ENCODE data around the gene DNM2. TPM values are rescaled to one million over a fixed set of nuclear protein-coding genes. Genes with fewer than 3 reads are reported as not detected.

DNM2 gene
- total and polyA plus RNA-seq, 2 of the 13 experiments (the other 11 are each of a cell fraction or from before 2014, with no cell fraction given), result 41.7 to 59.8 TPM

DNA sequence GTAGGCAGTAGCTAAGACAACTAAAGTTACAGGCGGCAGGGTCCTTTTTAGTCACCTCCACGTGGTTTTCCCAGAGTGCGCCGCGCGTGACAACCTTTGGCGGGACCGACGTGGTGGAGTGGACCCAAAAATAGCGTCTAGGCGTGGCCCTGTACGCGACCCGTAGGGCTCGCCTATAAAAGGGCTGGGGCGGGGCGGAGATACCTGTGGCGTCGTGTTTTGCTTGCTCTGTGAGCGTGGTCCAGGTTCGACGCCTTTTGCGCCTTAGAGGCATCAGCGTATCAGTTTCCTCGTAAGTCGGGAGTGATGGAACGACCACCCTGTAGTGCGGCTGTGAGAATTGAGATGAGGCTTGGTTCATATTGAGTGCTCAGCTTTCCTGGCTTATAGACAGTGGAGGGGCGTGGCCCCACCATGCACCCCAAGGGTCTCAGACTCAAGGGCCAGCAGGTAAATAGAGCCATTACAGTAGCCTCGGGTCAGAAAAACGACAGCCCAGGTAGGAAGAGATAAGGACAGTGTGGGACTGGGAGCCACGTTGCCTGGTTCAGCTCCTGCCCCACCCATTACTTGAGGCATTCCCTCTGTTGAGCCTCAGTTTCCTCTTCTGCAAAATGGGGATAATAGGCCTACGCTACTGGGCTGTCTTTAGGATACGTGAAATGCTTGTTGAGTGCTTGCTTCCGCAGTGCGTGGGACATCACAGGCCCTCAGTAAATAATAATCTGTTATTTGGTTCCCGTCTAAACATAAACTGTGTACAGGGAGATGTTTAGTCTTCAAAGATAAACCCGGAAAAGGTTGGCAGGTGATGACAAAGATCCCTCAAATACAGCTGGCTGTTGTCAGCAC is 118.8 kb downstream of the DNM2 start (continued):
- TF ChIP-seq, protein P1, sequence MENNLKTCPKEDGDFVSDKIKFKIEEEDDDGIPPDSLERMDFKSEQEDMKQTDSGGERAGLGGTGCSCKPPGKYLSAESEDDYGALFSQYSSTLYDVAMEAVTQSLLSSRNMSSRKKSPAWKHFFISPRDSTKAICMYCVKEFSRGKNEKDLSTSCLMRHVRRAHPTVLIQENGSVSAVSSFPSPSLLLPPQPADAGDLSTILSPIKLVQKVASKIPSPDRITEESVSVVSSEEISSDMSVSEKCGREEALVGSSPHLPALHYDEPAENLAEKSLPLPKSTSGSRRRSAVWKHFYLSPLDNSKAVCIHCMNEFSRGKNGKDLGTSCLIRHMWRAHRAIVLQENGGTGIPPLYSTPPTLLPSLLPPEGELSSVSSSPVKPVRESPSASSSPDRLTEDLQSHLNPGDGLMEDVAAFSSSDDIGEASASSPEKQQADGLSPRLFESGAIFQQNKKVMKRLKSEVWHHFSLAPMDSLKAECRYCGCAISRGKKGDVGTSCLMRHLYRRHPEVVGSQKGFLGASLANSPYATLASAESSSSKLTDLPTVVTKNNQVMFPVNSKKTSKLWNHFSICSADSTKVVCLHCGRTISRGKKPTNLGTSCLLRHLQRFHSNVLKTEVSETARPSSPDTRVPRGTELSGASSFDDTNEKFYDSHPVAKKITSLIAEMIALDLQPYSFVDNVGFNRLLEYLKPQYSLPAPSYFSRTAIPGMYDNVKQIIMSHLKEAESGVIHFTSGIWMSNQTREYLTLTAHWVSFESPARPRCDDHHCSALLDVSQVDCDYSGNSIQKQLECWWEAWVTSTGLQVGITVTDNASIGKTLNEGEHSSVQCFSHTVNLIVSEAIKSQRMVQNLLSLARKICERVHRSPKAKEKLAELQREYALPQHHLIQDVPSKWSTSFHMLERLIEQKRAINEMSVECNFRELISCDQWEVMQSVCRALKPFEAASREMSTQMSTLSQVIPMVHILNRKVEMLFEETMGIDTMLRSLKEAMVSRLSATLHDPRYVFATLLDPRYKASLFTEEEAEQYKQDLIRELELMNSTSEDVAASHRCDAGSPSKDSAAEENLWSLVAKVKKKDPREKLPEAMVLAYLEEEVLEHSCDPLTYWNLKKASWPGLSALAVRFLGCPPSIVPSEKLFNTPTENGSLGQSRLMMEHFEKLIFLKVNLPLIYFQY (CRISPR knock-in tag; IDR thresholded peaks at IDR 0.05; ENCODE audit: borderline replicate concordance), result no peak
- TF ChIP-seq ARNT (IDR thresholded peaks at IDR 0.05), result no peak
- peak; percentile 70; the same call in 1 of the 2 replicates for TF ChIP-seq ZFP90 (CRISPR knock-in tag; IDR thresholded peaks at IDR 0.05; ENCODE audit: borderline replicate concordance)
- TF ChIP-seq ZKSCAN8 (CRISPR knock-in tag; IDR thresholded peaks at IDR 0.05; ENCODE audit: borderline replicate concordance), result no peak
- no peak for TF ChIP-seq ZBTB7B (CRISPR knock-in tag; IDR thresholded peaks at IDR 0.05)
- TF ChIP-seq, protein P2, sequence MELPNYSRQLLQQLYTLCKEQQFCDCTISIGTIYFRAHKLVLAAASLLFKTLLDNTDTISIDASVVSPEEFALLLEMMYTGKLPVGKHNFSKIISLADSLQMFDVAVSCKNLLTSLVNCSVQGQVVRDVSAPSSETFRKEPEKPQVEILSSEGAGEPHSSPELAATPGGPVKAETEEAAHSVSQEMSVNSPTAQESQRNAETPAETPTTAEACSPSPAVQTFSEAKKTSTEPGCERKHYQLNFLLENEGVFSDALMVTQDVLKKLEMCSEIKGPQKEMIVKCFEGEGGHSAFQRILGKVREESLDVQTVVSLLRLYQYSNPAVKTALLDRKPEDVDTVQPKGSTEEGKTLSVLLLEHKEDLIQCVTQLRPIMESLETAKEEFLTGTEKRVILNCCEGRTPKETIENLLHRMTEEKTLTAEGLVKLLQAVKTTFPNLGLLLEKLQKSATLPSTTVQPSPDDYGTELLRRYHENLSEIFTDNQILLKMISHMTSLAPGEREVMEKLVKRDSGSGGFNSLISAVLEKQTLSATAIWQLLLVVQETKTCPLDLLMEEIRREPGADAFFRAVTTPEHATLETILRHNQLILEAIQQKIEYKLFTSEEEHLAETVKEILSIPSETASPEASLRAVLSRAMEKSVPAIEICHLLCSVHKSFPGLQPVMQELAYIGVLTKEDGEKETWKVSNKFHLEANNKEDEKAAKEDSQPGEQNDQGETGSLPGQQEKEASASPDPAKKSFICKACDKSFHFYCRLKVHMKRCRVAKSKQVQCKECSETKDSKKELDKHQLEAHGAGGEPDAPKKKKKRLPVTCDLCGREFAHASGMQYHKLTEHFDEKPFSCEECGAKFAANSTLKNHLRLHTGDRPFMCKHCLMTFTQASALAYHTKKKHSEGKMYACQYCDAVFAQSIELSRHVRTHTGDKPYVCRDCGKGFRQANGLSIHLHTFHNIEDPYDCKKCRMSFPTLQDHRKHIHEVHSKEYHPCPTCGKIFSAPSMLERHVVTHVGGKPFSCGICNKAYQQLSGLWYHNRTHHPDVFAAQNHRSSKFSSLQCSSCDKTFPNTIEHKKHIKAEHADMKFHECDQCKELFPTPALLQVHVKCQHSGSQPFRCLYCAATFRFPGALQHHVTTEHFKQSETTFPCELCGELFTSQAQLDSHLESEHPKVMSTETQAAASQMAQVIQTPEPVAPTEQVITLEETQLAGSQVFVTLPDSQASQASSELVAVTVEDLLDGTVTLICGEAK (IDR thresholded peaks at IDR 0.05), result no peak
- TF ChIP-seq, protein P2 (CRISPR knock-in tag; IDR thresholded peaks at IDR 0.05), result peak; percentile 58
- TF ChIP-seq ZNF564 (CRISPR knock-in tag; IDR thresholded peaks at IDR 0.05), result no peak
- TF ChIP-seq ZNF10 (CRISPR knock-in tag; IDR thresholded peaks at IDR 0.05; ENCODE audit: borderline replicate concordance, low read depth), result no peak
- TF ChIP-seq CAMTA2 (CRISPR knock-in tag; IDR thresholded peaks at IDR 0.05; ENCODE audit: borderline replicate concordance), result no peak
- TF ChIP-seq PAF1 (CRISPR knock-in tag; IDR thresholded peaks at IDR 0.05), result no peak
- no peak for TF ChIP-seq FOXK2 (IDR thresholded peaks at IDR 0.05)
- TF ChIP-seq, protein P3, sequence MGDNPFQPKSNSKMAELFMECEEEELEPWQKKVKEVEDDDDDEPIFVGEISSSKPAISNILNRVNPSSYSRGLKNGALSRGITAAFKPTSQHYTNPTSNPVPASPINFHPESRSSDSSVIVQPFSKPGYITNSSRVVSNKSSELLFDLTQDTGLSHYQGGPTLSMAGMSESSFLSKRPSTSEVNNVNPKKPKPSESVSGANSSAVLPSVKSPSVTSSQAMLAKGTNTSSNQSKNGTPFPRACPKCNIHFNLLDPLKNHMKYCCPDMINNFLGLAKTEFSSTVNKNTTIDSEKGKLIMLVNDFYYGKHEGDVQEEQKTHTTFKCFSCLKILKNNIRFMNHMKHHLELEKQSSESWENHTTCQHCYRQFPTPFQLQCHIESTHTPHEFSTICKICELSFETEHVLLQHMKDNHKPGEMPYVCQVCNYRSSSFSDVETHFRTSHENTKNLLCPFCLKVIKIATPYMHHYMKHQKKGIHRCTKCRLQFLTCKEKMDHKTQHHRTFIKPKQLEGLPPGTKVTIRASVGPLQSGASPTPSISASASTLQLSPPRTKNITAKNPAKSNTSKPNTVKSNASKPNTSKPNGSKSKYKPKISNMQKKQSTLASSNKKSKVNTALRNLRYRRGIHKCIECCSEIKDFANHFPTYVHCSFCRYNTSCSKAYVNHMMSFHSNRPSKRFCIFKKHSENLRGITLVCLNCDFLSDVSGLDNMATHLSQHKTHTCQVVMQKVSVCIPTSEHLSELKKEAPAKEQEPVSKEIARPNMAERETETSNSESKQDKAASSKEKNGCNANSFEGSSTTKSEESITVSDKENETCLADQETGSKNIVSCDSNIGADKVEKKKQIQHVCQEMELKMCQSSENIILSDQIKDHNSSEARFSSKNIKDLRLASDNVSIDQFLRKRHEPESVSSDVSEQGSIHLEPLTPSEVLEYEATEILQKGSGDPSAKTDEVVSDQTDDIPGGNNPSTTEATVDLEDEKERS (CRISPR knock-in tag; IDR thresholded peaks at IDR 0.05), result no peak

All from HepG2 (cell line).